ENCODE measurements around the gene MTCL1. TPM values are rescaled to one million over a fixed set of nuclear protein-coding genes. Genes with fewer than 3 reads are reported as not detected.

Gene MTCL1
- polyA plus RNA-seq, 1 experiment, result 56.6 TPM

DNA sequence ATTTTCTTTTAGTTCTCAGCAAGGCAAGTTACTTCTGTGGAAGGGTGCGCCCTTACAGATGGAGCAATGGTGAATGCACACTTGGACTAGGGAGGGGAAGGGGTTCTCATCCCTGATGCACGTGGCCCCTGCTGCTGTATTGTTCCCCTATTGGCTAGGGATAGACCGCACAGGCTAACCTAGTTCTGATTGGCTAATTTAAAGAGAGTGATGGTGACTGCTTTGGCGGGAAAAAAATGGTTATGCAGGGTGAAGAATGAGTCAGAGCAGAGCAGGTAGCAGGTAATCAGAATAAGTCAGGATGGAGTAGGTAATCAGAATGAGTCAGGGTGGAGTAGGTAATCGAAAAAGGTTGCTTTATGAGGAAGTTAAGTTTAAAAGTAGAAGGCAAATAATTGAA, 171.5 kb downstream of the MTCL1 start:
- ChIA-PET POLR2A (no interaction called here), CTCF (no interaction called here)
- no peak for DNase-seq (ENCODE audit: low read depth, low spot score)
- no peak overlapping the region for H3K27ac ChIP-seq (ENCODE audit: low read depth, low read length)
- no peak overlapping the region for H3K4me3 ChIP-seq (ENCODE audit: low read depth, low read length)
- TF ChIP-seq, protein P1, sequence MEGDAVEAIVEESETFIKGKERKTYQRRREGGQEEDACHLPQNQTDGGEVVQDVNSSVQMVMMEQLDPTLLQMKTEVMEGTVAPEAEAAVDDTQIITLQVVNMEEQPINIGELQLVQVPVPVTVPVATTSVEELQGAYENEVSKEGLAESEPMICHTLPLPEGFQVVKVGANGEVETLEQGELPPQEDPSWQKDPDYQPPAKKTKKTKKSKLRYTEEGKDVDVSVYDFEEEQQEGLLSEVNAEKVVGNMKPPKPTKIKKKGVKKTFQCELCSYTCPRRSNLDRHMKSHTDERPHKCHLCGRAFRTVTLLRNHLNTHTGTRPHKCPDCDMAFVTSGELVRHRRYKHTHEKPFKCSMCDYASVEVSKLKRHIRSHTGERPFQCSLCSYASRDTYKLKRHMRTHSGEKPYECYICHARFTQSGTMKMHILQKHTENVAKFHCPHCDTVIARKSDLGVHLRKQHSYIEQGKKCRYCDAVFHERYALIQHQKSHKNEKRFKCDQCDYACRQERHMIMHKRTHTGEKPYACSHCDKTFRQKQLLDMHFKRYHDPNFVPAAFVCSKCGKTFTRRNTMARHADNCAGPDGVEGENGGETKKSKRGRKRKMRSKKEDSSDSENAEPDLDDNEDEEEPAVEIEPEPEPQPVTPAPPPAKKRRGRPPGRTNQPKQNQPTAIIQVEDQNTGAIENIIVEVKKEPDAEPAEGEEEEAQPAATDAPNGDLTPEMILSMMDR (IDR thresholded peaks at IDR 0.05; ENCODE audit: low read depth, low read length), result no peak
- no peaks in the 10 kb centered on the region for H3K27me3 ChIP-seq (ENCODE audit: control insufficient read depth, insufficient read depth, low read length)
- H3K9me3 ChIP-seq (ENCODE audit: control insufficient read depth, insufficient read depth, low read length), result 0 out of 2 replicates have a peak, but pooled peaks cover 2% of the 10 kb centered on the region

DNA sequence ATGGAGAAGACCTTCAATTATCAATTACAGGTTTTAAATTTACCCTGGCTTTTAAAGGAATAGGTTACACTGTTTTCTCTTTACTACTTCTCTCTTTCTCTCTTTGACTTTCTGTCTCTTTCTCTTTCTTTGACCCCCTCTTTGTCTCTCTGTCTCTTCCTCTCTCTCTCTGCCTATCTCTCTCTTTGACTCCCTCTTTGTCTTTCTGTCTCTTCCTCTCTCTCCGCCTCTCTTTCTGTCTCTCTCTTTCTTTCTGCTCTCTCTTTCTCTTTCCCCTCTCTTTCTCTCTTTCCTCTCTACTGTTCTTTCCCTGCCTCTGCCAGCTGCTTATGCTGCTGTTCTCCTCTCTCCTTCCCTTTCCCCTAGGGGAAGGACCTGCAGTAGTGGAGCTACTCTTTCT, 175.7 kb downstream of the MTCL1 start:
- CTCF ChIA-PET, result no interaction called here
- peaks cover 17% of the 10 kb centered on the region for H3K9me3 ChIP-seq (ENCODE audit: control insufficient read depth, insufficient read depth, low read length)
- H3K27me3 ChIP-seq (ENCODE audit: control insufficient read depth, insufficient read depth, low read length), result no peaks in the 10 kb centered on the region
- POLR2A ChIA-PET, result no interaction called here
- no peak overlapping the region for H3K4me3 ChIP-seq (ENCODE audit: low read depth, low read length)
- TF ChIP-seq, protein P1 (IDR thresholded peaks at IDR 0.05; ENCODE audit: low read depth, low read length), result no peak
- H3K27ac ChIP-seq (ENCODE audit: low read depth, low read length), result no peak overlapping the region
- no peak for DNase-seq (ENCODE audit: low read depth, low spot score)

Small RNAs within 50 kb of the gene (small RNA-seq; reads per million reads assigned to genes)
- not detected for gene RF00019 (ENCODE audit: insufficient read length, low read depth)

Other genes with a start within 250 kb of the MTCL1 start
- gene RAB12, start 96.1 kb upstream of the MTCL1 start, polyA plus RNA-seq (2011; rRNA removed), result 29.9 and 35.4 TPM in 2 replicates

Data from AG04450 (cell line).